Natural killer cell (primary cell): ENCODE results near the gene NTHL1. TPM values are rescaled to one million over a fixed set of nuclear protein-coding genes. Genes with fewer than 3 reads are reported as not detected.

Experiments
- ATAC-seq, 3 donors: fragments of 150-1000 bp in 2 of 3; fragments of 200-7000 bp in 1 of 3; cut with Tn5 transposase; 1 replicate in 1 of 3; 2 replicates in 2 of 3; pipeline ENCODE4 v1.10.0; 2021; ENCODE audit warnings: mild to moderate bottlenecking in 2 of 3, moderate library complexity in 2 of 3
- DNase-seq, 2 donors: peaks; one replicate each; pipeline versions ENCODE4 v3.0.0 to v3.0.0-alpha.2; 2013 to 2021; ENCODE audit warnings: mixed read lengths in 1 of 2
- H3K27ac ChIP-seq: one replicate; pipeline ENCODE4 v1.5.1; 2013; ENCODE audit warnings: mild to moderate bottlenecking, low read length
- H3K27me3 ChIP-seq: one replicate; pipeline ENCODE4 v1.6.1; 2013; ENCODE audit warnings: low read length; ENCODE audit not compliant: control insufficient read depth, insufficient read depth
- H3K36me3 ChIP-seq: one replicate; pipeline ENCODE4 v1.6.1; 2013; ENCODE audit warnings: low read length; ENCODE audit not compliant: control insufficient read depth, insufficient read depth
- H3K4me1 ChIP-seq: one replicate; pipeline ENCODE4 v1.6.1; 2013; ENCODE audit warnings: low read length; ENCODE audit not compliant: control insufficient read depth, insufficient read depth
- H3K4me3 ChIP-seq: one replicate; pipeline ENCODE4 v1.5.1; 2013; ENCODE audit warnings: low read length
- H3K9me3 ChIP-seq: one replicate; pipeline ENCODE4 v1.6.1; 2013; ENCODE audit warnings: low read length; ENCODE audit not compliant: control insufficient read depth, insufficient read depth
- H3K27ac Mint-ChIP-seq, 2 donors: one replicate each; pipeline ENCODE4 v1.8.0; 2022; ENCODE audit warnings: mild to moderate bottlenecking in 2 of 2, mixed read lengths in 2 of 2, moderate library complexity in 1 of 2
- H3K27me3 Mint-ChIP-seq, 2 donors: one replicate each; pipeline ENCODE4 v1.8.0; 2022; ENCODE audit warnings: low read depth in 2 of 2, mixed read lengths in 2 of 2
- H3K36me3 Mint-ChIP-seq: one replicate; pipeline ENCODE4 v1.8.0; 2022; ENCODE audit warnings: mixed read lengths
- H3K4me1 Mint-ChIP-seq, 2 donors: one replicate each; pipeline ENCODE4 v1.8.0; 2022; ENCODE audit warnings: mixed read lengths in 2 of 2
- H3K4me3 Mint-ChIP-seq: one replicate; pipeline ENCODE4 v1.8.0; 2022; ENCODE audit warnings: mild to moderate bottlenecking, moderate library complexity, mixed read lengths
- H3K9me3 Mint-ChIP-seq, 2 donors: one replicate each; pipeline ENCODE4 v1.8.0; 2022; ENCODE audit warnings: mixed read lengths in 2 of 2
- CTCF ChIP-seq: fragments of 200-600 bp; IDR thresholded peaks from one replicate; pipeline ENCODE4 v1.8.0; 2022; ENCODE audit warnings: antibody characterized with exemption
- WGBS: methylation state at CpG from one replicate; pipeline ENCODE4 v1.1.7; 2013; ENCODE audit warnings: missing lambda C conversion rate; ENCODE audit not compliant: insufficient coverage; 5-methylcytosine and 5-hydroxymethylcytosine counted together
- intact Hi-C: fragments of 100-400 bp; cut with micrococcal nuclease; formaldehyde crosslinking; loops from one replicate; pipeline ENCODE4 v1.14.2; 2022
- total RNA-seq, 4 donors: library from RNA; stranded (reverse); fragments of 120-200 nt in 1 of 4; gene quantifications; one replicate each; pipeline versions ENCODE4 v1.2.3 to v1.2.4, GENCODE V29; 2013 to 2022

NTHL1 gene
- total RNA-seq, 3 donors from 2014 or later (not counting 1 experiment from before 2014, with no cell fraction given), result 8.7 to 12.9 (median 9.7) TPM

GRCh38 chr16:2042986-2043666 lies 4.5 kb downstream of the NTHL1 start:
- no peaks in the 10 kb centered on the region for H3K27me3 ChIP-seq
- Mint-ChIP-seq H3K27me3 (no peaks in the 10 kb centered on the region), H3K27ac (peak overlapping the region in 1 of 2 donors; percentile 38), H3K36me3 (no peaks in the 10 kb centered on the region), H3K4me3 (no peak overlapping the region), H3K4me1 (peaks cover 6 to 17% of the 10 kb centered on the region in 2 donors), H3K9me3 (no peaks in the 10 kb centered on the region)
- H3K27ac ChIP-seq, result no peak overlapping the region
- H3K36me3 ChIP-seq, result peaks cover 2% of the 10 kb centered on the region
- H3K4me3 ChIP-seq, result no peak overlapping the region
- intact Hi-C loops, result no loop called here
- no peak for ATAC-seq
- no peaks in the 10 kb centered on the region for H3K9me3 ChIP-seq
- peaks cover 34% of the 10 kb centered on the region for H3K4me1 ChIP-seq
- DNase-seq, result no peak
- 92% methylated on average over 11 of the region's 11 CpGs for WGBS
- TF ChIP-seq CTCF, result no peak

GRCh38 chr16:2042171-2042985 lies 5.3 kb downstream of the NTHL1 start:
- Histone ChIP-seq H3K27ac (no peak overlapping the region), H3K4me1 (peaks cover 32% of the 10 kb centered on the region), H3K27me3 (no peaks in the 10 kb centered on the region), H3K4me3 (no peak overlapping the region), H3K9me3 (no peaks in the 10 kb centered on the region), H3K36me3 (peaks cover 2% of the 10 kb centered on the region)
- WGBS, result 93% methylated on average over 18 of the region's 22 CpGs
- Mint-ChIP-seq H3K36me3 (no peaks in the 10 kb centered on the region), H3K27ac (no peak overlapping the region), H3K4me1 (peaks cover 6 to 16% of the 10 kb centered on the region in 2 donors), H3K9me3 (no peaks in the 10 kb centered on the region), H3K27me3 (no peaks in the 10 kb centered on the region), H3K4me3 (no peak overlapping the region)
- DNase-seq, result no peak
- TF ChIP-seq CTCF, result no peak
- no peak for ATAC-seq
- intact Hi-C loops, result no loop called here

- intact Hi-C loops, result no loop called here
- Histone ChIP-seq H3K9me3 (no peaks in the 10 kb centered on the region), H3K4me3 (no peak overlapping the region), H3K27me3 (no peaks in the 10 kb centered on the region), H3K4me1 (peaks cover 21% of the 10 kb centered on the region), H3K27ac (no peak overlapping the region), H3K36me3 (peaks cover 2% of the 10 kb centered on the region)
- Mint-ChIP-seq H3K36me3 (no peaks in the 10 kb centered on the region), H3K4me3 (no peak overlapping the region), H3K9me3 (no peaks in the 10 kb centered on the region), H3K4me1 (peaks cover 0 to 4% of the 10 kb centered on the region in 2 donors), H3K27me3 (no peaks in the 10 kb centered on the region), H3K27ac (no peak overlapping the region)
- TF ChIP-seq CTCF, result no peak
- WGBS, result 93% methylated on average over 20 of the region's 20 CpGs
- ATAC-seq (no peak), DNase-seq (no peak)
Observed at GRCh38 chr16:2040787-2041522, 6.7 kb downstream of the NTHL1 start.
